ENCODE data around the gene LMNA. TPM values are rescaled to one million over a fixed set of nuclear protein-coding genes. Genes with fewer than 3 reads are reported as not detected.
A peak's percentile ranks its signal among the peaks of the same experiment; 100 is the strongest.

Gene LMNA
- total RNA-seq, 1 experiment from 2014 or later = 51.0 TPM

DNA sequence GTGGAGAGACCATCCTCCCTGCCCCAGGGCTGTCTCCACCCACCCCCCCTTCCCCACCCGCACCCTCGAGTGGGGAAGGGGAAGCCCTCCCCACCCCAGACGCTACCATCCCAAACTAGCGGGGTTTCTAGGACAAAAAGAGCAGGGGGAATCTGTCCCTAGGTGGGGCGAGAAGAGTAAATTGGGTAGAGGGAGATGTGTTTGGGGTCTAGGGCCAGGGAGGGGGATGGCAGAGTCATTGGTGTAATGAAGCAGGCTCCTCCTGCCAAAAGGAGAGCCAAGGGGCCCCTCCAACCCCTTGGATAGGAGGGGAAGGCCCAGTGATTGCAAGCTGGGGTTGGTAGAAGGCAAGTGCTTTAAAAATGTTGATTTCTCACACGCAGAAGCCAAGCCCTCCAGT, 42.3 kb upstream of the LMNA start:
- Histone ChIP-seq H3K4ac (ENCODE audit: low read depth, low read length) (no peak overlapping the region), H4K5ac (ENCODE audit: insufficient read length, low read depth, low read length) (no peak overlapping the region), H3K23ac (ENCODE audit: insufficient read length, low read depth, low read length) (no peak overlapping the region), H3K4me1 (ENCODE audit: insufficient read depth, low read length) (peaks cover 20% of the 10 kb centered on the region; the same call in 1 of the 2 replicates), H3K27me3 (ENCODE audit: insufficient read depth, low read length) (no peaks in the 10 kb centered on the region), H4K20me1 (ENCODE audit: control insufficient read depth, insufficient read depth, insufficient read length) (no peaks in the 10 kb centered on the region), H3K27ac (ENCODE audit: insufficient read length, low read depth, low read length) (no peak overlapping the region), H2BK20ac (ENCODE audit: low read depth, low read length, poor library complexity, severe bottlenecking) (no peak overlapping the region), H2BK120ac (ENCODE audit: low read depth, low read length, poor library complexity, severe bottlenecking) (no peak overlapping the region), H4K8ac (replicated peaks; ENCODE audit: insufficient read length, low read depth, low read length) (no peak overlapping the region), H3K79me2 (ENCODE audit: insufficient read depth, low read length) (no peaks in the 10 kb centered on the region; the same call in 1 of the 2 replicates), H3K9me3 (ENCODE audit: control insufficient read depth, low read depth, low read length) (no peaks in the 10 kb centered on the region), H2BK15ac (ENCODE audit: low read depth, low read length) (no peak overlapping the region), H3K14ac (ENCODE audit: insufficient read depth, low read length) (no peak overlapping the region), H3K9ac (ENCODE audit: extremely low read depth, insufficient read length, low read length) (no peak overlapping the region), H3K18ac (ENCODE audit: insufficient read length, low read depth, low read length) (no peak overlapping the region), H3K56ac (ENCODE audit: insufficient read length, low read depth, low read length) (no peak overlapping the region), H2BK5ac (ENCODE audit: insufficient read length, low read length) (no peak overlapping the region), H3K79me1 (ENCODE audit: insufficient read depth, low read depth, low read length, poor library complexity, severe bottlenecking) (no peaks in the 10 kb centered on the region), H3K23me2 (ENCODE audit: insufficient read length, low read depth, low read length, poor library complexity, severe bottlenecking) (no peaks in the 10 kb centered on the region), H2AFZ (ENCODE audit: low read length) (no peak overlapping the region), H3K4me2 (ENCODE audit: insufficient read depth, insufficient read length, low read length) (no peak overlapping the region), H4K91ac (ENCODE audit: insufficient read length, low read depth, low read length) (no peak overlapping the region), H2AK5ac (ENCODE audit: insufficient read length, low read length) (no peak overlapping the region), H2BK12ac (ENCODE audit: insufficient read length, low read depth, low read length) (no peak overlapping the region), H3T11ph (ENCODE audit: low read length) (no peak overlapping the region)
- TF ChIP-seq, protein P1, sequence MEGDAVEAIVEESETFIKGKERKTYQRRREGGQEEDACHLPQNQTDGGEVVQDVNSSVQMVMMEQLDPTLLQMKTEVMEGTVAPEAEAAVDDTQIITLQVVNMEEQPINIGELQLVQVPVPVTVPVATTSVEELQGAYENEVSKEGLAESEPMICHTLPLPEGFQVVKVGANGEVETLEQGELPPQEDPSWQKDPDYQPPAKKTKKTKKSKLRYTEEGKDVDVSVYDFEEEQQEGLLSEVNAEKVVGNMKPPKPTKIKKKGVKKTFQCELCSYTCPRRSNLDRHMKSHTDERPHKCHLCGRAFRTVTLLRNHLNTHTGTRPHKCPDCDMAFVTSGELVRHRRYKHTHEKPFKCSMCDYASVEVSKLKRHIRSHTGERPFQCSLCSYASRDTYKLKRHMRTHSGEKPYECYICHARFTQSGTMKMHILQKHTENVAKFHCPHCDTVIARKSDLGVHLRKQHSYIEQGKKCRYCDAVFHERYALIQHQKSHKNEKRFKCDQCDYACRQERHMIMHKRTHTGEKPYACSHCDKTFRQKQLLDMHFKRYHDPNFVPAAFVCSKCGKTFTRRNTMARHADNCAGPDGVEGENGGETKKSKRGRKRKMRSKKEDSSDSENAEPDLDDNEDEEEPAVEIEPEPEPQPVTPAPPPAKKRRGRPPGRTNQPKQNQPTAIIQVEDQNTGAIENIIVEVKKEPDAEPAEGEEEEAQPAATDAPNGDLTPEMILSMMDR (conservative IDR thresholded peaks at IDR 0.05) = no peak
- DNase-seq = no peak
- Mint-ChIP-seq H3K36me3 (ENCODE audit: insufficient read depth in 1 of 3, low read depth in 3 of 3) (peaks cover 9 to 56% (median 52%) of the 10 kb centered on the region in 3 experiments; a peak in 6 of 7 replicates), H3K4me1 (peaks cover 57 to 71% of the 10 kb centered on the region in 2 experiments), H3K4me3 (peak overlapping the region in 1 of 2 experiments; percentile 48; a peak in 1 of 5 replicates), H3K27ac (peak overlapping the region; percentile 22 to 82 (median 64); a peak in 3 of 7 replicates), H3K9me3 (no peaks in the 10 kb centered on the region), H3K27me3 (ENCODE audit: low read depth) (no peaks in the 10 kb centered on the region)
- WGBS (ENCODE audit: extremely low coverage, insufficient read length, low lambda C conversion rate) = no CpG with 5 or more reads among the region's 6 CpGs

Data from H9 (cell line).